Gastroesophageal sphincter (tissue), 4 donors: ENCODE data around the gene TMEM273. TPM values are rescaled to one million over a fixed set of nuclear protein-coding genes. Genes with fewer than 3 reads are reported as not detected.

Experiments used
- ATAC-seq: fragments of 150-250 bp; one replicate; pipeline ENCODE4 v1.9.1; 2016; ENCODE audit warnings: mild to moderate bottlenecking, moderate library complexity
- H3K27ac ChIP-seq, 4 donors: fragments of 200-600 bp; sonication (generic) in 3 of 4; 1 replicate in 3 of 4; 2 replicates in 1 of 4; pipeline ENCODE4 v1.5.1; 2016 to 2019
- H3K27me3 ChIP-seq: fragments of 200-600 bp; sonication (generic); one replicate; pipeline ENCODE4 v1.5.1; 2019
- H3K36me3 ChIP-seq, 2 donors: fragments of 200-600 bp; sonication (generic); one replicate each; pipeline ENCODE4 v1.5.1; 2019; ENCODE audit warnings: control low read depth in 1 of 2
- H3K4me1 ChIP-seq, 3 donors: fragments of 200-600 bp; sonication (generic); 1 replicate in 2 of 3; 2 replicates in 1 of 3; pipeline ENCODE4 v1.5.1; 2016 to 2019; ENCODE audit warnings: control low read depth in 2 of 3
- H3K4me3 ChIP-seq, 2 donors: fragments of 200-600 bp; sonication (generic); one replicate each; pipeline ENCODE4 v1.5.1; 2019; ENCODE audit warnings: mild to moderate bottlenecking in 1 of 2, moderate library complexity in 1 of 2
- H3K9me3 ChIP-seq, 3 donors: fragments of 200-600 bp; sonication (generic); one replicate each; pipeline ENCODE4 v1.5.1; 2017 to 2019; ENCODE audit warnings: control low read depth in 2 of 3
- EP300 ChIP-seq: sonication (generic); formaldehyde crosslinking; IDR thresholded peaks from one replicate; pipeline ENCODE4 v1.6.1; 2017; ENCODE audit warnings: antibody characterized with exemption, mild to moderate bottlenecking
- POLR2A ChIP-seq, 2 donors: fragments of 450-650 bp; IDR thresholded peaks; one replicate each; pipeline ENCODE4 v1.6.1; 2017; ENCODE audit warnings: antibody characterized with exemption in 2 of 2, mild to moderate bottlenecking in 2 of 2, moderate library complexity in 1 of 2
- POLR2AphosphoS5 ChIP-seq: sonication (generic); formaldehyde crosslinking; IDR thresholded peaks from one replicate; pipeline ENCODE4 v1.6.1; 2017; ENCODE audit warnings: antibody characterized with exemption
- WGBS, 2 donors: methylation state at CpG; one replicate each; pipeline ENCODE4 v1.1.5; 2018; ENCODE audit warnings: low coverage in 1 of 2; 5-methylcytosine and 5-hydroxymethylcytosine counted together
- total RNA-seq, 4 donors: library from RNA; depleted of rRNA; stranded (reverse); fragments of >200 nt; gene quantifications; one replicate each; pipeline ENCODE4 v1.1.0, GENCODE V29; 2016
- TF ChIP-seq, protein P1 (sequence below), 4 experiments: fragments of 200-600 bp in 2 of 4; fragments of 450-650 bp in 2 of 4; sonication (generic) in 1 of 4; IDR thresholded peaks; one replicate each; pipeline ENCODE4 v1.5.1; 2017 to 2019; ENCODE audit warnings: antibody characterized with exemption in 4 of 4, mild to moderate bottlenecking in 2 of 4, moderate library complexity in 2 of 4

The TMEM273 gene
- total RNA-seq, 4 donors from 2014 or later: 12.4 to 65.8 (median 21.7) TPM

DNA sequence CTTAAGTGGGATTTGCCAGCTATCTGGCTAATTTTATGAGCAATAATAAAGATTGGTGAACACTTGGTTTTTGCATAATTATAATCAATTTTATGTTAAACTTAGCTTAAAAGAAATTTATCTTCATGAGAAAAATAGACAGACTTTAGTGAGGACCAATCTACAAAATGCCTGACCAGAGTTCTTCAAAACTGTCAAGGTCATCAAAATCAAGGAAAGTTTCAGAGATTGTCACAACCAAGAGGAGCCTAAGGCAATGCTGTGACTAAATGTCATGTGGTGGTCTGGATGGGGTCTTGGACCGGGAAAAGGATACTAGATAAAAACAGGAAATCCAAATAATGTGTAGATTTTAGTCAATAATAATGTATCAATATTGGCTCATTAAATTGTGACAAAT lies 36.7 kb downstream of the TMEM273 start:
- ATAC-seq: no peak
- Histone ChIP-seq H3K4me1 (no peaks in the 10 kb centered on the region), H3K36me3 (no peaks in the 10 kb centered on the region), H3K9me3 (peaks cover 0 to 19% (median 0%) of the 10 kb centered on the region in 3 donors), H3K27me3 (peaks cover 8% of the 10 kb centered on the region), H3K27ac (no peak overlapping the region), H3K4me3 (no peak overlapping the region)
- WGBS, 2 donors: 79 to 83% methylated on average over 1 of the region's 1 CpG
- no peak for TF ChIP-seq POLR2A (IDR thresholded peaks at IDR 0.05)
- TF ChIP-seq, protein P1, sequence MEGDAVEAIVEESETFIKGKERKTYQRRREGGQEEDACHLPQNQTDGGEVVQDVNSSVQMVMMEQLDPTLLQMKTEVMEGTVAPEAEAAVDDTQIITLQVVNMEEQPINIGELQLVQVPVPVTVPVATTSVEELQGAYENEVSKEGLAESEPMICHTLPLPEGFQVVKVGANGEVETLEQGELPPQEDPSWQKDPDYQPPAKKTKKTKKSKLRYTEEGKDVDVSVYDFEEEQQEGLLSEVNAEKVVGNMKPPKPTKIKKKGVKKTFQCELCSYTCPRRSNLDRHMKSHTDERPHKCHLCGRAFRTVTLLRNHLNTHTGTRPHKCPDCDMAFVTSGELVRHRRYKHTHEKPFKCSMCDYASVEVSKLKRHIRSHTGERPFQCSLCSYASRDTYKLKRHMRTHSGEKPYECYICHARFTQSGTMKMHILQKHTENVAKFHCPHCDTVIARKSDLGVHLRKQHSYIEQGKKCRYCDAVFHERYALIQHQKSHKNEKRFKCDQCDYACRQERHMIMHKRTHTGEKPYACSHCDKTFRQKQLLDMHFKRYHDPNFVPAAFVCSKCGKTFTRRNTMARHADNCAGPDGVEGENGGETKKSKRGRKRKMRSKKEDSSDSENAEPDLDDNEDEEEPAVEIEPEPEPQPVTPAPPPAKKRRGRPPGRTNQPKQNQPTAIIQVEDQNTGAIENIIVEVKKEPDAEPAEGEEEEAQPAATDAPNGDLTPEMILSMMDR (IDR thresholded peaks at IDR 0.05): no peak
- no peak for TF ChIP-seq EP300
- TF ChIP-seq POLR2AphosphoS5: no peak

DNA sequence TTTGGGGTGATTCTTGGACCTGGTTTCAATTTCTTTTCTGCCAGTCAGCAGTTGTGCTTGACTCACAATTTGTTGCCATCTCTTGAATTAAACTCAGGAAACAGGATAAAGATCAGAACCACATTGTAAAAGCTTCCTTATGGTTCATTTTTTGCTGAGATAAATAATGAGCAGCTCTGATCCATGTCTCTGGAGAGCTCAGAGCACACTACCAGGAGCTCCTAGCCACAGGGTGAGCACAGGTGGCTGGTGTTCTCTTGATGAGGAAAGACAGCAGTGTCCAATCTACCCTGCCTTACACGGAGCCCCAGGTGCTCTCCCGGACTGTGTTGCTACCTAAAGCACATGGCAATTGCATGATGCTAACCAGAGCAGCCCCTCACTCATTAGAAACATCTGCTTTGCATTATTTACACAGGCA lies 37.2 kb downstream of the TMEM273 start:
- Histone ChIP-seq H3K27me3 (peaks cover 7% of the 10 kb centered on the region), H3K4me1 (no peaks in the 10 kb centered on the region), H3K9me3 (peaks cover 0 to 20% (median 0%) of the 10 kb centered on the region in 3 donors), H3K4me3 (no peak overlapping the region), H3K27ac (no peak overlapping the region), H3K36me3 (no peaks in the 10 kb centered on the region)
- TF ChIP-seq EP300 (no peak), POLR2AphosphoS5 (no peak), POLR2A (IDR thresholded peaks at IDR 0.05) (no peak)
- TF ChIP-seq, protein P1 (IDR thresholded peaks at IDR 0.05): no peak
- WGBS, 2 donors: 17 to 45% methylated on average over 2 of the region's 2 CpGs
- ATAC-seq: no peak

DNA sequence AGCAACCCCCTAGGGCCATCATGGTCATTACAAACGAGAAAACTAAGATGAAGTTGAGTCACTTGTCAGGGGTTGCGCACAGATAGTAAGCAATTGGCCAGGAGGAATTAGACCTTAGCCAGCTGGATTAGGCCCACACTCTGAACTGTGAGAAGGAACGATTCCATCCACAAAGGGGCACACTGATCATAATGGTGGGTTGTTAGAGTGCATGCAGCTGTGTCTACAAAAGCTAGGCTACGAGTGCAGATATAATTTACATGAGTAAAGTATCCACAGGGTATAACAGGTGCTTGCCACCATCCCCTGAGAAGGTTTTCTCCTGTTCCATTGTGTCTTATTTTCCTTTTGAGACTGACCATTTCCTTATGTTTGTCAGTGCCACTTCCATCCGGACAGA lies 37.8 kb downstream of the TMEM273 start:
- no peaks in the 10 kb centered on the region for H3K36me3 ChIP-seq
- peaks cover 7% of the 10 kb centered on the region for H3K27me3 ChIP-seq
- no peaks in the 10 kb centered on the region for H3K4me1 ChIP-seq
- ATAC-seq: no peak
- 47 to 75% methylated on average over 2 to 5 of the region's 5 CpGs for WGBS, 2 donors
- no peak overlapping the region for H3K27ac ChIP-seq
- H3K9me3 ChIP-seq: peaks cover 0 to 20% (median 0%) of the 10 kb centered on the region in 3 donors
- no peak overlapping the region for H3K4me3 ChIP-seq
- no peak for TF ChIP-seq POLR2A (IDR thresholded peaks at IDR 0.05)
- TF ChIP-seq, protein P1 (IDR thresholded peaks at IDR 0.05): no peak
- no peak for TF ChIP-seq POLR2AphosphoS5
- TF ChIP-seq EP300: no peak

DNA sequence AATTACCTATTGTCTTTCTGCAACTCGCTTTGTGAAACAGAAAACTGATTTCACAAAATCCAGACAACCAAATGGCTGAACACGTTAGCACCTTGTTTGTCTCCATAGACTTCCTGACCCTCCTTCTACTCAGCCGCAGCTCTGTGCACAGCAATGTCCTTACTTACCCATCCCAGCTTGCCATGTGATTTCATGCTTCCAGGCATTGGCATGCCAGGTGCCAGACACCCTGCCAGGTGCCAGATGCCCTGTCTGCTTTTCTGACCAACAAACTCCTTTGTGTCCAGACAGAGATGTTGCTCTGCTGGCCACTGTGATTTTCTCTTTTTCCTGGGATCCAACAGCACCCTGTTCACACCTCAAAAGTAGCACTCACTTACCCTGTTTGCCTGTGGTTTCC lies 38.3 kb downstream of the TMEM273 start:
- Histone ChIP-seq H3K9me3 (peaks cover 0 to 20% (median 0%) of the 10 kb centered on the region in 3 donors), H3K27me3 (peaks cover 7% of the 10 kb centered on the region), H3K4me3 (no peak overlapping the region), H3K27ac (no peak overlapping the region), H3K4me1 (no peaks in the 10 kb centered on the region), H3K36me3 (no peaks in the 10 kb centered on the region)
- ATAC-seq: no peak
- no peak for TF ChIP-seq POLR2A (IDR thresholded peaks at IDR 0.05)
- no peak for TF ChIP-seq EP300
- TF ChIP-seq, protein P1 (IDR thresholded peaks at IDR 0.05): no peak
- TF ChIP-seq POLR2AphosphoS5: no peak
- 75 to 80% methylated on average over 1 to 3 of the region's 3 CpGs for WGBS, 2 donors

DNA sequence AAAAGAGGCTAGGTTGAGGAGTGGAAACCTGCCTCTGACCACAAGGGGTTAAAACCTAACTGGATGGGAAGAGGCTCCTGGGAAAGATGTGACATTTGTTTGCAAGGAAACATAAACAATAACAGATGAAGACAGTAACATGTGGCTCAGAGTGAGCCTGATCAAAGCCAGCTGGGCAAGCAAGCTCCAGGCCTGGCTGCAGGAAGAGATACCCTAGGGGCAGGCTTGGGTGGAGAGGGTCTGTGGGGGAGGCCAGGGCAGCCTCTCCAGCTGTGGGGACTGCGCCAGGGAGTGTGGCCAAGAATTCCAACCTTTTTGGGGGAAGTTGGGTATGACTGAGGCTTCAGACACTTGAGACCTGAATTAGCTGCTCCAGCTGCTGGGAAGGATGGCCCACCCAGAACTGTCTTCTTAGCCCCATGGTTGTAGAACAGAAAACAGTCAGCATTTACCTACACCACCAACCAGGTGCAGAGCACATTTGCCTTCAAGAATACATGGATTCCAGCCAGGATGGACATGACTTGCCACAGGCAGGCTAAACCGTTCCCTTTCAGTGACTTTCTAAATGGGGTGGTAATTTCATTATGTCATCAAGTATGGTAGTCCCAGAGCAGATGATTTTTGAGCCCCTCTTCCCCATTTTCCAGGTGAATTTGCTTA lies 44.0 kb downstream of the TMEM273 start:
- WGBS, 2 donors: 49% methylated on average over 2 of the region's 2 CpGs; no CpG with 5 or more reads in 1 of the 2 donors
- ATAC-seq: no peak
- TF ChIP-seq POLR2AphosphoS5: no peak
- TF ChIP-seq EP300: no peak
- TF ChIP-seq POLR2A (IDR thresholded peaks at IDR 0.05): no peak
- no peak overlapping the region for H3K4me3 ChIP-seq
- H3K4me1 ChIP-seq: peaks cover 0 to 21% (median 4%) of the 10 kb centered on the region in 3 donors
- no peaks in the 10 kb centered on the region for H3K27me3 ChIP-seq
- peaks cover 0 to 20% (median 0%) of the 10 kb centered on the region in 3 donors for H3K9me3 ChIP-seq
- H3K27ac ChIP-seq: no peak overlapping the region
- H3K36me3 ChIP-seq: no peaks in the 10 kb centered on the region
